HG03095 (cell line): Measurements from ENCODE around the gene MYCN.
"Not testable (repeated sequence)": the region's sequence is repeated elsewhere in the genome, so short reads cannot be mapped to it uniquely, and the experiment has no call there.

Source experiments
- ATAC-seq: cut with Tn5 transposase; IDR thresholded peaks from one replicate; pipeline ENCODE4 v1.9.1; 2021; ENCODE audit warnings: moderate library complexity; ENCODE audit not compliant: unreplicated experiment

Gene MYCN

GRCh38 chr2:15956751-15957736 lies 16.7 kb downstream of the MYCN start:
- ATAC-seq: no peak

DNA sequence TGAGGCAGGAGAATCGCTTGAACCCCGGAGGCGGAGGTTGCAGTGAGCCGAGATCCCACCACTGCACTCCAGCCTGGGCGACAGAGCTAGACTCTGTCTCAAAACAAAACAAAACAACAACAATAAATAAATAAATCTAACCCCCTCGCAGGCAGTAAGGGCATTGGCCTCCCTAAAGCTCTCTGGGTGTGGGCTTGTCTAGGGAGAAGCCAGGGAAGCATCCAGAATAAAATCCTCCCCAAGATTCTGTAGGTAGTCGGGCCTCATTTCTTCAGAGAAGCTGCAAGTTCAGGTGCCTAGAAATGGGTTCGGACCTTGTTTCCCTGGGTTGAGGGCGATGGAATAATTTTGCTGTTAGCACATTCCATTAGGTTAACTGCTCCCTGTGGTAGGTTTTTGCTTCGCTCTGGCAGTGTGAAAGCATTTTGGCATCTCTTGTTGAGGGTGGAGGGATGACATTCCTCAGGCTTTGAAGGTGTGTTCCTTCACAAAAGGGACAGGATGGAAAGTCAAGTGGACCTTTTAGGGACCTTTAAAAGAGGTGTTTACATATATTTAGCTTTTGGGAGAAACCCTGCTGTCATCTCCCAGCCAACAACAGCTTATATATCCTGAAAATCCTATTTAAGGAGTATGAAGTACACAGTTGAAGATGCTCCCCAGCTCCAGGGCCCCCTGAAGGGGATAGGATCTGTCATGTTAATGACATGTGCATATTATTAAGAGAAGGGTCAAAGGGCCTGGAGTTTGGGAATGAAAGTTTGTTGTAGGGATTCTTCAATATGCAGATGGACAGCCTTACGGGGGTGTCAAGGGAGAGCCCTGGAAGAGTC lies 17.7 kb downstream of the MYCN start:
- no peak for ATAC-seq

DNA sequence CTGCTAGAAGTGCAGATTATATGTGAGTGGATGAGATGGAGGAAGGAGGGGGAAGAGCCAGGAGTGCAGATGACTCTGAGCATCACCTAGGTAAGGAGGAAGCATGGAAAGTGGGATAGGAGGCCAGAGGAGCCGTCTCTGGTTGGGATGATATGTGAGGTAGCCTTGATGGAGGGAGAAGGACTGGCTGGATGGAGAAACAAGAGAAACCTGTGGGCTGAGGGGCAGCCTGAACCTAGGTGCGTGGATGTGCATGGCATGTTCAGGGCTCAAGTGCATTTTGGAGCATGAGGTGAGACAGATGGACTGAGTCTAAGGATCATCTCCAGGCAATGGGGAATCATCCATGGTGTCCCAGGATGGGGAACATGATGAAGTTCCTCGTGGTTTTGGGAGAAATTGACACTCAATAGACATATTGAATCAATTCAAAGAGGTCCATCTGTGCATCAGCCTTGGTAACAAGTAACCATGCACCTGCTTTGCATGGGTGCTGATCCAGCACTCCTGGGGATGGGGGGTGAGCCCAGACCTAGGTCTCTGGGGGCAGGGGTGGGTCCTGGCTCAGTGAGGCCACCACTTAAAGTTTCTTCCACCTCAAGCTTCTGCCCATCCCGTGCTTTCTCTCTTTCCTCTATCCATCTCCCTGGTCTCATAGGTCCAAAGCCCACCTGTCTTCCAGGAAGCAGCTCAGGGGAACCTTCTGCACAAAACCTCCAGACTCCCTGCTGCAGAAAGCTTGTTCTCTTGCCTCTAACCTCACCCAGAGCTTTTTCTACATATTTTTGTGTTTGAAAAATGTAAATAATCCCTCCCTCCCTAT lies 19.2 kb downstream of the MYCN start:
- no peak for ATAC-seq

DNA sequence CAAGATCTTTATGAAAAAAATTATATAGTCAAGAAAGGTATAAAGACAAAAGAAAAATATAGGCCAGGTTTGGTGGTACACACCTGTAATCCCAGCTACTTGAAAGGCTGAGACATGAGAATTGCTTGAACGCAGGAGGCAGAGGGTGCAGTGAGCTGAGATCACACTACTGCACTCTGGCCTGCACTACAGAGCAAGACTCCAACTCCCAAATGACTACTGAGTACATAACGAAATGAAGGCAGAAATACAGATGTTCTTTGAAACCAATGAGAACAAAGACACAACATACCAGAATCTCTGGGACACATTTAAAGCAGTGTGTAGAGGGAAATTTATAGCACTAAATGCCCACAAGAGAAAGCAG lies 19.8 kb downstream of the MYCN start:
- ATAC-seq: not testable (repeated sequence)

DNA sequence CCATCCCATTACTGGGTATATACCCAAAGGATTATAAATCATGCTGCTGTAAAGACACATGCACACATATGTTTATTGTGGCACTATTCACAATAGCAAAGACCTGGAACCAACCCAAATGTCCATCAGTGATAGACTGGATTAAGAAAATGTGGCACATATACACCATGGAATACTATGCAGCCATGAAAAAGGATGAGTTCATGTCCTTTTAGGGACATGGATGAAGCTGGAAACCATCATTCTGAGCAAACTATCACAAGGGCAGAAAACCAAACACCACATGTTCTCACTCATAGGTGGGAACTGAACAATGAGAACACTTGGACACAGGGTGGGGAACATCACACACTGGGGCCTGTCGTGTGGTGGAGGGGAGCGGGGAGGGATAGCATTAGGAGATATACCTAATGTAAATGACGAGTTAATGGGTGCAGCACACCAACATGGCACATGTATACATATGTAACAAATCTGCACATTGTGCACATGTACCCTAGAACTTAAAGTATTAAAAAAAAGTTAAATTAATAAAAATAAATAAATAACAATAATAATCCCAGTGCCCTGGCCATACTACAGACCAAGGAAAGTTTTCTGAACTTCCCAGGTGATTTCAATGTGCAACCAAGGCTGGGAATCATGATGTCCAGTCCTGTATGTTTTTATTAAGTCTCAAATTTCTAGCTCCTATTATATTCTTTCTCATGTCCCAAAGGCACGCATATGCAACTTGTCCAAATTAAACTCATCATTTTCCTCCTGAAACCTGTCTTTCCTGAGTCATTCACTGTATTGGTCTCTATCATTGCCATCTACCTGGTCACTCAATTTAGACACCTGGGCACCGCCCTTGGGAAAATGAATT lies 23.0 kb downstream of the MYCN start:
- ATAC-seq: not testable (repeated sequence)

- ATAC-seq: no peak
These were observed 23.8 kb downstream of the MYCN start for GRCh38 chr2:15963977-15964670.

DNA sequence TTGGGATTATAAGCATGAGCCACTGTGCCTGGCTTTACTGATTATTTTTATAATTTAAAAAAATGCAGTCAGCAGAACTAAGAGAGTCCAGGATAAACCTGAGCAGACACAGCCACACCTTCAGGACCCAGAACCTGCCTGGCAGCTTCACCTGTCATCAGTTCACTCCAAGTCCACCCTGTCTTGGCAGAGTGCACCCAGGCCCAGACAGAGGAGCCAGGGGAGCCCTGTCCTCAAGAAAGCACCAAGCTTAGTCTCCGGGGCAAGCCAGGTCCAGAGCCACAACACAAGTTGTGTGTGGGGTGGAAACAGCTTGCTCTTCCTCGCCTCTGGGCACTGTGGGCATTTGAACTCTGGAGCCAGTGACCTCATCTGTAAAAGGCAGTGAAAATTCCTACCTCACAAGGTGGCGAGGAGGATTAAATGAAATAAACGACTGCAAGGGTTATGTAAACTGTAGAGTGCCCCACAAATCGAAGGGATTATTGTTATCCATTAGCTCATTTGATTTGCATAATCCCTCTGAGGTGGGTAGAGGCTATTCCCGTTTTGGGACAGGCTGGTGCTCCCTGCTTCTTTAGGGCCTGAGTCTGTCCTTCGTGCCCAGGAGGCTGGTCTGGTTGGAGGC lies 24.7 kb downstream of the MYCN start:
- no peak for ATAC-seq

DNA sequence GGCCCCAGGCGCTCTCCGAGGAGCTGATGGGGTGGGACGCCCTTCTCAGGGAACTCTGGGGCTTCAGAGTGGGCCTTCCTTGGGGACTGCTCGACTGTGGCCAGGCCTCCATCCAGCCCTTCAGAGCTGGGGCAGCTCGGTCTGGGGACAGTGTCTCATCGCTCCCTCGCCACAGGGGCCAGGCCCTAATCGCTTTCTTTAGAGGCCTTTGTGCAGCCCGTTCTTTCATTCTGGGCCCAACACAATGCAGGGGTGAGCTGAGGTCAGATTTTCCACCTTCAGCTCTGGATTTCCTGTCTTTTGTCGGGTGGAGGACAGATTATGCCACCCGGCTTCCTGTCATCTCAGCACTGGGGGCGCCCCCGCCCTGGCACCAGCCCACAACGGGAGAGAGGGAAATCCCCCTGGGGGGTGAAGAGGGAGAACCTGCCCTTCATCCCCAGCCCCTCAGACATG lies 25.2 kb downstream of the MYCN start:
- ATAC-seq: no peak

GRCh38 chr2:15967415-15968279 lies 27.3 kb downstream of the MYCN start:
- ATAC-seq: no peak

DNA sequence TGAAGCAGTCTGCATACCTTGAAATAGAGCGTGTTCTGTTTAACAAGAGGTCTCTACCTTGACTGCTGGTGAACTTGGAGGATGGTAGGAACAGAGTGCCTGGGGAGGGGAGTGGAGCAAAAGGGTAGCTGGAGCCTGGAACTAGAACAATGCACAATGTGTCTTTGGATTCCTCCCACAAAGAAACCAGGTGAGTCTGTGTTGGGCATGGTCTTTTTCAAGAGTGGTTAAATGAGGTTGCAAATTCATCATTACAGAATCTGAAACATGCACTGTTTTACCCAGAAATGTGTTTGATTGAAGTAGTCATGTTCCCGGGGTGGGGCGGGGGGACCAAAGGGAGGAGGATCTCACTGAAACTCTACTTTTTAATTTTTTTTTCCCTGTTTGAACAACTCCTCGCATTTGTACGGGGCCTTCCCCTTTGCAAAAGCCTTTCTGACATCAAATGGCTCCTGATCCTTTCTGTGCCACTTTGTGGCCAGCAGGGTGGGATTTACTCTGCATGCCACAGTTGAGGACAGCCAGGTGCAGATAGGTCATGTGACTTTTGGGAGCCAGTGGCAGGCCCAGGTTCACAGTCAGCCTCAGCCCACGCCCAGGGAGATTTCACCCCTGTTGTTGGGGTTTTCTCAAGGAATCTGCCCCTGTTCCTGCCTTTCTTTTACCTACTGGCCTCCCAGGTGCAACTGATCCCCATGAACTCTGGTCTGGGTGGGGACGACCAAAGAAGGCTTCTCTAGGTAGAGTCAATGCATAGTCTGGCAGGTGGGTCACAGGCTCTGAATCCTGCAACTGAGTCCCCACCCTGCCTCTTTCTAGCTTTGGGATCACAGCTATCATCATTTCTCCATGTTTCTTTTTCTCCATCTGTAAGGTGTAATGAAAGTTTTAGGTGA lies 28.2 kb downstream of the MYCN start:
- no peak for ATAC-seq

DNA sequence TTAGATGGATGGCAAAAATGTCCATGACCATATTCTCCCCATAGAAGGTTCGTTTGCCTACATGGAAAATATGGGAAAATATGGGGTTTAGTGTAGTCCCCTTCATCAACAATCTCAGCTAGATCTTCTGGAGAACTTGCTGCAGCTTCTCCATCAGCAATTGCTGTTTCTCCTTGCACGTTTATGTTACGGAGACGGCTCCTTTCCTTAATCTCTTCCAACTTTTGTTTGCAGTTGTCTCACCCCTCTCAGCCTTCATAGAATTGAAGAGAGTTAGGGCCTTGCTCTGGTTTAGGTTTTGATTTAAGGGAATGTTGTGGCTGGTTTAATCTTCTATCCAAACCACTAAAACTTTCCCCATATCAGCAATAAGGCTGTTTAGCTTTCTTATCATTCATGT lies 28.9 kb downstream of the MYCN start:
- ATAC-seq: no peak

GRCh38 chr2:15970701-15971100 lies 30.4 kb downstream of the MYCN start:
- no peak for ATAC-seq

DNA sequence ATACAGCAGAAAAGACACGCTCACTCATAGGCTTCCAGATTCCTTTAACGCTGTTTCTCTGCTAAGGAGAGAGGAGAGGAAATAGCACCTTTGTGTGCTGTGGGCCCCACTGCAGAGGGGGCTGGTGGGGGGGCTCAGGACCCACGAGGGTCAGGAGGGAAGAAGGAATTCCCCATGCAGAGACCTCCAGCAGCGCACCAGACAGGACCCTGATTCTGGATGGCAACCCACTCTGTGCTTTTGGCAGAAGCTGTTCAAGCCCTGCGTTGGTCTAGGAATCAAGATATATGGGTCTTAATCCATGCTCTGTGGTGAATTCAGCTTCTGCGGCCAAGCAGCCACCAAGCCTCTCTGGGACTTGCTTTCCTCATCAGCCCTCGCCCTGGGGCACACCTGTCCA lies 31.0 kb downstream of the MYCN start:
- no peak for ATAC-seq

DNA sequence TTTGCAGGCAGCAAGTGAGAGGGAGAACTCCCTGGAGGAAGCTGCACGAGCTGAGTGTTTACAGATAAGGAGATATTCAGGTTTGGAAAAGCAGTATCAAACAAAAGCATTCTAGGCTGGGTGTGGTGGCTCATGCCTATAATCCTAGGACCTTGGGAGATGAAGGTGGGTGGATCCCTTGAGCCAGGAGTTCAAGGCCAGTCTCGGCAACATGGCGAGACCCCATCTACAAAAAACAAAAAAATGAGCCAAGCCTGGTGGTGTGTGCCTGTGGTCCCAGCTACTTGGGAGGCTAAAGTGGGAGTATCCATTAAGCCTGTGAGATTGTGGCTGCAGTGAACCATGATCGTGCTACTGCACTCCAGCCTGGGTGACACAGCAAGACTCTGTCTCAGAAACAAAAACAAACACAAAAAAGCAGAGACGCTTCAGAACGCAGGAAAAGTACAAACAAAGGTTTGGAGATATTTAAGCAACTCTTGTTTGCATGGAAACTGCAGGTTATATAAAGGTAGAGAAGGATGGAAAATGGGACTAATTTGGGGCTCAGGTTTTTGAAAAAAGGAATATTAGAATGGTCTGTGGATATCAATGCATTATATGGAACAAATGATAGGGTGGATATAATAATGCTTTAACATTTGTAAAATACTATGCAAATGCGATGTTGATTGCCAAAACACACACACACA lies 31.6 kb downstream of the MYCN start:
- ATAC-seq: no peak

DNA sequence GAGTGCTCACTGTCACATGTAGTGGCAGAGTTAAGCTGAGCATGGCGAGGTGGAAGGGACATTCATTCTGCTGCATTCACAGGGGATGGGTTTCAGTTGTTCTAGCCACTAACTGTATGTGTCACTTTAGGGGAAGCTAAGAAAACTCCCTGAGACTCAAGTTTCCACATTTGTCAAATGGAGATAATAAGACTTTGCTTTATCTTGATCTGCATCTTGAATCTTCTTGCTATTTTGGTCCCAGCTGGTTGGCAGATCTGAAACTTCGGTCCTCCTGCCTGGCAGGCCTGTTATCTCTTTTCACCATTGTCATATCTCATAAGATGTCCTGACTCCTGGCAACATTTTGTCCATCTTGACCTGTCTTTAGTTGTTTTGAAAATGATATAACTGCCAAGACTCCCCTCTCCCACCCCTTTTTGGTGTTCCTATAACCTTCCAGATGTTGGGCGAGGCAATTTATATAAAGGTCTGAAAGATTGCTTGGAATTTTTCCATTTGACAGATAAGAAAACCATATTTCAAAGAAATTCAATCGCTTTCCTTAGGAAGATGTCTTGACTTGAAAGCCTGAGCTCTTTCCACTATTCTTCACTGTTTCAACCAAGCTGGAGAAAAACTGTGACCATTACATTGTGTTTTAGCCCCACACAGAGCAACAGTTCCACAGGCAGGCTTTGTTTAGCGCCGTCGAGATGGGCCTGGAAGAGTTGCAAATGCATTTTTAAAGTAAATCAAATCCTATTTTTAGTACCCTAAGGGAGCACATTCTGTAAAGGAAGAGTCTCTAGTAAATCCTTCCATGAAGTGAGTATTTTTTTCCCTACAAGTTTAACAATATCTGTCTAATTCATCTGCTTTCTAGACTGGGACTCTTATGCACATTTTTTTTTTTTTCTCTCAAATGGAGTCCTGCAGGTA lies 33.4 kb downstream of the MYCN start:
- no peak for ATAC-seq
